VCaP (cell line): ENCODE data around the gene CCDC88C.

Source experiments
- H3K27ac ChIP-seq: fragments of 450-650 bp; 2 replicates; pipeline ENCODE4 v1.5.1; 2017
- TF ChIP-seq, protein P1 (sequence below): fragments of 450-650 bp; conservative IDR thresholded peaks from 2 replicates; pipeline ENCODE4 v1.5.1; 2017; ENCODE audit warnings: mild to moderate bottlenecking, moderate library complexity

The CCDC88C gene

GRCh38 chr14:91395466-91395865 lies 22.2 kb downstream of the CCDC88C start:
- peak overlapping the region; percentile 74 for H3K27ac ChIP-seq
- TF ChIP-seq, protein P1, sequence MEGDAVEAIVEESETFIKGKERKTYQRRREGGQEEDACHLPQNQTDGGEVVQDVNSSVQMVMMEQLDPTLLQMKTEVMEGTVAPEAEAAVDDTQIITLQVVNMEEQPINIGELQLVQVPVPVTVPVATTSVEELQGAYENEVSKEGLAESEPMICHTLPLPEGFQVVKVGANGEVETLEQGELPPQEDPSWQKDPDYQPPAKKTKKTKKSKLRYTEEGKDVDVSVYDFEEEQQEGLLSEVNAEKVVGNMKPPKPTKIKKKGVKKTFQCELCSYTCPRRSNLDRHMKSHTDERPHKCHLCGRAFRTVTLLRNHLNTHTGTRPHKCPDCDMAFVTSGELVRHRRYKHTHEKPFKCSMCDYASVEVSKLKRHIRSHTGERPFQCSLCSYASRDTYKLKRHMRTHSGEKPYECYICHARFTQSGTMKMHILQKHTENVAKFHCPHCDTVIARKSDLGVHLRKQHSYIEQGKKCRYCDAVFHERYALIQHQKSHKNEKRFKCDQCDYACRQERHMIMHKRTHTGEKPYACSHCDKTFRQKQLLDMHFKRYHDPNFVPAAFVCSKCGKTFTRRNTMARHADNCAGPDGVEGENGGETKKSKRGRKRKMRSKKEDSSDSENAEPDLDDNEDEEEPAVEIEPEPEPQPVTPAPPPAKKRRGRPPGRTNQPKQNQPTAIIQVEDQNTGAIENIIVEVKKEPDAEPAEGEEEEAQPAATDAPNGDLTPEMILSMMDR, result no peak

DNA sequence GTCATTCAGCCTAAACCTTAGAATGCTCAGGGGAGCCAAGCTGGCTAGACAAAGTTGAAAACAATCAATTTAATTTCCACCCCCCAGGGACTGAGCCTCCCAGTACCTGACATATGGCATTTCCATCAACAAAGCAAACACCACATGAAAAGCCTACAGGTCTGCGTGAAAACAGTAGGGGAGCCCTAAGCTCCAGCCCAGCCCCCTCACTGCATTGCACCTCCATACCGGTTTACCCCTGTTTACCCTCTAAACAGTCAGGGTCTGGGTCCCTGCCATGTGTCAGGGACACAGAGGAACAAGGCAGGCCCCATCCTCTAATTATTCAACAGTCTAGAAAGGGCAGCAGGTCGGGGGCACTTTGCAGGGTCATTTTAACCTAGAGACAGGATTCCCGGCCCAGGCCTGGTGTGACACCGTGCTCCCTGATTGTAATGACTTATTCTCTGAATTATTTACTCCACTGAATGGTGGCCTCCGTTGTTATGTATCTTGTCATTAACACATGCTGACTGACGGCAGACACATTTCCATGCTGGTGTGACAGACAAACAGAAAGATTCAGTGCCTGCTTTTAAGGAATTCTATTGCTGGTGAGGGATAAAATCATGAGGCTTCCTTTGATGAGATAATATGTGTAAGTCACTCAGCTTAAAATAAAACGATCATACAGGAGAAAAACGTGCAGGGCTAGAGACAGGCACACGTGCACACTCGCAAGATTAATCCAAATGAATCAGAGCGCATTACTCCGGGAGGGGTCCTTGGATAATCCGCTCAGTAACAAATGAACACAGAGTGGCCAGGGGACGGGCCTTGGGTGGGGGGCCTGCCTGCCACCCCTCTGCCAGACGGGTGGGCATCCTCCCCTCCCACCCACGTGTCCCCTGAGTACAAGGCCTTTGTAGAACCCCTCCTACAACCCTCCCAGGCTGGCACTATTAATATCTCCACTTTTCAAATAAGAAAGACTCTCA lies 23.2 kb downstream of the CCDC88C start:
- TF ChIP-seq, protein P1, result no peak
- no peak overlapping the region for H3K27ac ChIP-seq

DNA sequence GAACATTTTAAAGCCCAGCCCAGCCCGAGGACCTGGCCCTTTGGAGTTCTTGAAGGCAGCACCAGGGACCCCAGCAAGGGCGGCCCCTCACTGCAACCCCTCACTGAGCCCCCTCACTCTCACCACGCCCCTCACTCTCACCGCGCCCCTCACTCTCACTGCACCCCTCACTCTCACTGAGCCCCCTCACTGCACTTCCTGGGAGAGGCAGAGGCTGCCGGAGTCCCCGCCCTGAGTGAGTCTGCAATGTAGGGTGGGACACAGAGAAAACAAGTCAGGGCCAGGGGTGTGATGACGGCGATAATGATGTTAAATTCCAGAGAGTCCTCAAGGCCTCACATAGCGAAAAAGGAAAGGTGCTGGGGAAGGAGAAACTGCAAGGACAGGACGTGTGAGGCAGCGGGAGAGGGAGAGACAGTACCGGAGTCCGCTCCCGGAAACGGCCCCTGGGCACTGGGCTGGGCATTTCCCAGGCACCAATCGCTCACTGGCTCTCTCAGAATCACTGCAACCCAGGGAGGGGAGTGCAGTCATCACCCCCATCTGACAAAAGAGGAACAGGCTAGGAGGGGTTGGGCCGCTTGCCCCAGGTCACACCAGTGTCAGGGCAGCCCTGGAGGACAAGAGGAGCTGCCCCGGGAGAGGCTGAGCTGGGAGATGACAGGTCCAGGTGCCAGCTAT lies 24.9 kb downstream of the CCDC88C start:
- H3K27ac ChIP-seq, result no peak overlapping the region
- TF ChIP-seq, protein P1, result no peak

GRCh38 chr14:91390165-91390778 lies 27.3 kb downstream of the CCDC88C start:
- TF ChIP-seq, protein P1, result no peak
- no peak overlapping the region for H3K27ac ChIP-seq

DNA sequence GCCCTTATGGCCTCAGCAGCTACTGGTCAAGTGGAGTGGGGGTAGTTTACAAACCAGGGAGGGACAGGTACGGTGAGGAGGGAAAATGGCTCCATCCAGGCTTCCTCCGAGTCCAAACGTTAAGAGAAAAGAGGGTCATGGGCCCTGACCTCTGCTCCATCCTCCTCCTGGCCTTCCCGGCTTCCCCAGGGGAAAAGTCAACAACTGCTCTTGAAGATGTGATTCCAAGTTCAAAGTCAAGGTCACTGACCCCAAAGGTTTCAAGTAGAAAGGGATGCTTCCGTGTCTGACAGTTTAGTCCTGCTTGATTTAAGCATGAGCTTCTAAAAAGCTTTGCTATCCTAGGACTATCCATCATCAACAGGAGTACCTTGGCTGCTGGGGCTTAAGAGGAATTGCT lies 28.5 kb downstream of the CCDC88C start:
- no peak overlapping the region for H3K27ac ChIP-seq

DNA sequence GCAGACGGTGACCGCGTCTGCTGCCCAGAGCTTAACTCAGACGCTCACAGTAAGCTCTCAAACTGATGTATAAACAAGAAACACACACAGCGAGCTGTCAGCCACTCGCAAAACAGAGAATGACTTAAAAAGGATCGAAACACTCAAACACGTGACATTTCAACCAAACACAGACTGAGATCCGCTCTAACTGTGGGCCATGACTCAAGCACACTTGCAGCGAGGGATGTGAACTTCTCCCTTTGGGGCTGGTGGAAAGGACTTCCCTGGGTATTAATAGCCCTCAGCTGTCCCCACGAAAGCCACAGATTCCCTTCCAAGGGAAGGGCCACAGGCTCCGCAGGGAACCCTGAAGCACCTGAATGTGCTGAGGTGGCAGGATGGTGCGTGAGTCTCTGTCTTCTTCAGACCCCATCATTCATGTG lies 29.1 kb downstream of the CCDC88C start:
- TF ChIP-seq, protein P1, result no peak
- H3K27ac ChIP-seq, result no peak overlapping the region

More for the DNA sequence above, 28.5 kb downstream of the CCDC88C start:
- TF ChIP-seq, protein P1, result no peak

DNA sequence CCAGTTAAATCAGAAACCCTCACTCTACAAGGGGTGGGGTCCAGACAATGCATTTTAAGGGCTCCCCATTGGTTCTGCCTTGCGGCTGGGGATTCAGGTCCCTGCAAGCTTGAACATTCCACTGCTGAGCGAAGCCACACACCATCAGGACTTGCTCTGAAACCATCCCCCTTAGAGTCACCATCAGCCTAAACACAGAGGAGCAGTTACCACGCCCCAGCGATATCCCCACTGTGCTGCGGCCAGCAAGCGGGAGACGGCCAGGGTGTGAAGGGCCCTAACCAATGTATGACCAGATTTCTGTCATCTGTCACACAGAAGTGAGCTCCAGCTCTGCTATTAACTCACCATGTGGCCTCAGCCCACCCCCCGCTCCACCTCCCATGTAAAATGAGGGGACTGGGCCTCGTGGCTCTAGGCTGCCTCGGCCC lies 29.7 kb downstream of the CCDC88C start:
- H3K27ac ChIP-seq, result no peak overlapping the region
- TF ChIP-seq, protein P1, result no peak
